Mesendoderm (in vitro differentiated cells): ENCODE results near the gene ERBB4.

Experiments
- DNase-seq: peaks from one replicate; pipeline ENCODE4 v3.0.0; 2013
- H2AK5ac ChIP-seq: 2 replicates; pipeline ENCODE4 v1.6.1; 2013; ENCODE audit warnings: low read length, inconsistent platforms
- H2BK120ac ChIP-seq: 2 replicates; pipeline ENCODE4 v1.6.1; 2013; ENCODE audit warnings: low read depth, mild to moderate bottlenecking, low read length, moderate library complexity, mixed read lengths
- H2BK15ac ChIP-seq: replicated peaks from 2 replicates; pipeline ENCODE4 v1.6.1; 2013; ENCODE audit warnings: low read depth, mild to moderate bottlenecking, moderate library complexity
- H2BK5ac ChIP-seq: 2 replicates; pipeline ENCODE4 v1.6.1; 2013; ENCODE audit warnings: low read length, inconsistent platforms
- H3K18ac ChIP-seq: 2 replicates; pipeline ENCODE4 v1.6.1; 2013; ENCODE audit warnings: mild to moderate bottlenecking, low read length, mixed read lengths
- H3K23ac ChIP-seq: one replicate; pipeline ENCODE4 v1.6.1; 2013; ENCODE audit warnings: low read length
- H3K27ac ChIP-seq: 2 replicates; pipeline ENCODE4 v1.5.1; 2013; ENCODE audit warnings: low read depth, mild to moderate bottlenecking, inconsistent platforms, low read length, moderate library complexity
- H3K27me3 ChIP-seq: 2 replicates; pipeline ENCODE4 v1.6.1; 2013; ENCODE audit warnings: low read length, control low read depth, mild to moderate bottlenecking, inconsistent platforms; ENCODE audit not compliant: insufficient read depth, poor library complexity
- H3K36me3 ChIP-seq: 2 replicates; pipeline ENCODE4 v1.6.1; 2013; ENCODE audit warnings: low read length, inconsistent platforms; ENCODE audit not compliant: control insufficient read depth, insufficient read depth
- H3K4ac ChIP-seq: one replicate; pipeline ENCODE4 v1.6.1; 2013; ENCODE audit warnings: low read depth, mild to moderate bottlenecking, low read length, moderate library complexity
- H3K4me1 ChIP-seq: 2 replicates; pipeline ENCODE4 v1.6.1; 2013; ENCODE audit warnings: low read depth, low read length, inconsistent platforms; ENCODE audit not compliant: control insufficient read depth
- H3K4me2 ChIP-seq: 2 replicates; pipeline ENCODE4 v1.6.1; 2013; ENCODE audit warnings: low read length
- H3K4me3 ChIP-seq: 2 replicates; pipeline ENCODE4 v1.5.1; 2013; ENCODE audit warnings: mild to moderate bottlenecking, low read length
- H3K56ac ChIP-seq: one replicate; pipeline ENCODE4 v1.6.1; 2013; ENCODE audit warnings: low read length
- H3K79me1 ChIP-seq: 2 replicates; pipeline ENCODE4 v1.6.1; 2013; ENCODE audit warnings: low read length, inconsistent platforms
- H3K79me2 ChIP-seq: 2 replicates; pipeline ENCODE4 v1.6.1; 2013; ENCODE audit warnings: mild to moderate bottlenecking, low read length; ENCODE audit not compliant: control insufficient read depth, insufficient read depth
- H3K9ac ChIP-seq: 2 replicates; pipeline ENCODE4 v1.6.1; 2013; ENCODE audit warnings: low read length, inconsistent platforms
- H4K5ac ChIP-seq: one replicate; pipeline ENCODE4 v1.6.1; 2013; ENCODE audit warnings: low read length
- H4K8ac ChIP-seq: one replicate; pipeline ENCODE4 v1.6.1; 2013; ENCODE audit warnings: low read depth, mild to moderate bottlenecking, control low read depth, low read length, moderate library complexity
- WGBS: extraction: QIAGEN DNeasy Blood & Tissue Kit; methylation state at CpG from one replicate; pipeline ENCODE4 v1.1.7; 2013; ENCODE audit warnings: low lambda C conversion rate, missing lambda C conversion rate; ENCODE audit not compliant: insufficient coverage; ENCODE audit errors: extremely low coverage; 5-methylcytosine and 5-hydroxymethylcytosine counted together

Gene ERBB4

DNA sequence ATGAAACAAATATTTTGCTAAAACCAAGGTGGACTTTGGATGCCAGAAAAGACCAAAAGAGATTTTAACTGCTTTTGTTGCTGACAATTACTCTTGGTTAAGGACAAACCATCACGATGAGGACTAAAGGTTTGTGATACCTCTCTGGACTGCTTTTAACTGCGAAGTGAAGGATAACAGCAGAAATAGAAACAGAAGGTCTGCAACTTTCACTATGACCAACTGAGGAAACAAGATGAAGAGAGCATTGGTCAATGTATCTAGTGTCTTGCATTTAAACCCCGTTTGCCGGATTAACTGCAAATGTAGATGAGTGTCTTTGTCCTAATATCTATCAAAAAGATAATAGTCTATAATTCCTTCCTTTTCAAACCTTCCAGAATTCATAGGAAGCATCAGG is 541.7 kb downstream of the ERBB4 start:
- DNase-seq: no peak
- H3K18ac ChIP-seq: no peak overlapping the region
- no CpG with 5 or more reads among the region's 4 CpGs for WGBS
- H2AK5ac ChIP-seq: no peak overlapping the region
- no peak overlapping the region for H3K56ac ChIP-seq
- no peak overlapping the region for H2BK15ac ChIP-seq
- no peak overlapping the region for H3K4me2 ChIP-seq
- no peak overlapping the region for H3K4ac ChIP-seq
- no peak overlapping the region for H4K5ac ChIP-seq
- H3K27ac ChIP-seq: no peak overlapping the region
- no peak overlapping the region for H4K8ac ChIP-seq
- no peak overlapping the region for H3K23ac ChIP-seq
- no peak overlapping the region for H3K9ac ChIP-seq
- H3K79me1 ChIP-seq: no peaks in the 10 kb centered on the region
- no peak overlapping the region for H3K4me3 ChIP-seq
- H3K79me2 ChIP-seq: no peaks in the 10 kb centered on the region
- no peak overlapping the region for H2BK5ac ChIP-seq
- H3K36me3 ChIP-seq: no peaks in the 10 kb centered on the region
- H3K4me1 ChIP-seq: no peaks in the 10 kb centered on the region
- H3K27me3 ChIP-seq: no peaks in the 10 kb centered on the region
- H2BK120ac ChIP-seq: no peak overlapping the region

DNA sequence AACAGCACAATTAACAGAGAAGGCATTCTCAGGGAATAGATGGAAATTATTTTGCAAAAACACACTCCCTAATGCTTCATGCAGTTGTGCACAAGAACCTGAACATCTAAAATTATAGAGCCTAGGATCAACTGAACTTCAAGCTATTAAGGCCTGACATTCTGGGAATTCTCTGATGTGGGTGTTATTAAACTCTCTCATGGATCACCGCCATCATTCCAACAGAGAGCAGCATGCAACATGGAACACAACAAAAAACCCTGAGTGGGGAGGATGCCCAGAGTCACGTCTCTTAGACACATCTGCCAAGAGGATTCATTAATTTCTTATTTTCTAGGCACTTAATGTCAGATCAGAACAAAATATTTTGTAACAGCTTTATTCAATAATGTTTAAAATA is 543.8 kb downstream of the ERBB4 start:
- Histone ChIP-seq H3K4me1 (no peaks in the 10 kb centered on the region), H3K36me3 (no peaks in the 10 kb centered on the region), H3K79me1 (no peaks in the 10 kb centered on the region), H4K5ac (no peak overlapping the region), H3K9ac (no peak overlapping the region), H3K79me2 (no peaks in the 10 kb centered on the region), H3K4me2 (no peak overlapping the region), H2BK5ac (no peak overlapping the region), H3K4me3 (no peak overlapping the region), H4K8ac (no peak overlapping the region), H3K27me3 (no peaks in the 10 kb centered on the region), H3K23ac (no peak overlapping the region), H2BK15ac (no peak overlapping the region), H2AK5ac (no peak overlapping the region), H3K56ac (no peak overlapping the region), H3K27ac (no peak overlapping the region), H3K4ac (no peak overlapping the region), H2BK120ac (no peak overlapping the region), H3K18ac (no peak overlapping the region)
- DNase-seq: no peak
- no CpG with 5 or more reads among the region's 2 CpGs for WGBS

DNA sequence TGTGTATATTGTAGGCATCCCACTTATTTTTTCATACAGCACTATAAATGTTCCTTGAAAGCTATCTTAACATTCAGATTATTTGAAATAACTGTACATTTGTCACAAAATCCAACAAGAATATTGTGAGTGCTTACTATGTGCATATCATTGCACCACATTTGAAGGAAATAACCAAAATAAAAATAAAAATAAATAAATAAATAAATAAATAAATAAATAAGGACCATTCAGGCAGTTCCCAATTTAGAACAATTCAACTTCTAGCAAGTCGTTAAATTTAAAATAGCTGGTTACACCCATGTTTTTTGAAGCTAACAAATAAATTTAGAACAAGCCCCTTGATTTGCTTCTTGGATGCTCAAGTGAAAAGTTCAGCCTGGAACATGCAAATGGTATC is 548.3 kb downstream of the ERBB4 start:
- no peak overlapping the region for H3K56ac ChIP-seq
- no peak overlapping the region for H3K4ac ChIP-seq
- no peak overlapping the region for H3K23ac ChIP-seq
- H2BK120ac ChIP-seq: no peak overlapping the region
- no peaks in the 10 kb centered on the region for H3K79me1 ChIP-seq
- no peaks in the 10 kb centered on the region for H3K79me2 ChIP-seq
- no peak overlapping the region for H3K27ac ChIP-seq
- WGBS: no CpG with 5 or more reads among the region's 1 CpG
- H4K8ac ChIP-seq: no peak overlapping the region
- no peaks in the 10 kb centered on the region for H3K36me3 ChIP-seq
- no peak overlapping the region for H2BK15ac ChIP-seq
- no peak overlapping the region for H4K5ac ChIP-seq
- no peak overlapping the region for H2AK5ac ChIP-seq
- no peak overlapping the region for H3K4me3 ChIP-seq
- DNase-seq: no peak
- H3K27me3 ChIP-seq: no peaks in the 10 kb centered on the region
- H3K4me1 ChIP-seq: no peaks in the 10 kb centered on the region
- H3K4me2 ChIP-seq: no peak overlapping the region
- no peak overlapping the region for H3K9ac ChIP-seq
- H2BK5ac ChIP-seq: no peak overlapping the region
- no peak overlapping the region for H3K18ac ChIP-seq

DNA sequence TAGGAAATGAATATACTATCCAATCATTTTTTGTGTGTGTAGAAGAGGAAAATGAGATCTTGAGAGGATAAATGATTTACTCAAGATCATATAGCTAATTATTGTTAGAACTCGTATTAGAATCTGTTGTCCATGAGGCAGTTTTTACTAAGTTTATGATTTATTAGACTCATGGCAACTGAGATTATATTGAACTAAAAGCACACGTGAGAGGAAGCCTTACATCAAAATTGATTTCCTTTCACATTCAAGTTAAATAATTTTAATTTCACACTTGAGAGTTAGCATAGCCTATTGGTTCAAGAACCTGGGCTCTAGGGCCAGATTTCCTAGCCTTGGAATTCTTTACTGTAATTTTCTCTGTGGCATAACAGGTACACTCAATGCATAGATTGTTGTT is 552.3 kb downstream of the ERBB4 start:
- Histone ChIP-seq H3K18ac (no peak overlapping the region), H3K27ac (no peak overlapping the region), H3K4me3 (no peak overlapping the region), H3K27me3 (no peaks in the 10 kb centered on the region), H3K4me1 (no peaks in the 10 kb centered on the region), H3K9ac (no peak overlapping the region), H3K36me3 (no peaks in the 10 kb centered on the region), H2AK5ac (no peak overlapping the region), H2BK15ac (no peak overlapping the region), H3K4me2 (no peak overlapping the region), H4K8ac (no peak overlapping the region), H3K56ac (no peak overlapping the region), H3K23ac (no peak overlapping the region), H3K4ac (no peak overlapping the region), H2BK5ac (no peak overlapping the region), H2BK120ac (no peak overlapping the region), H4K5ac (no peak overlapping the region), H3K79me1 (no peaks in the 10 kb centered on the region), H3K79me2 (no peaks in the 10 kb centered on the region)
- no CpG with 5 or more reads among the region's 2 CpGs for WGBS
- no peak for DNase-seq

DNA sequence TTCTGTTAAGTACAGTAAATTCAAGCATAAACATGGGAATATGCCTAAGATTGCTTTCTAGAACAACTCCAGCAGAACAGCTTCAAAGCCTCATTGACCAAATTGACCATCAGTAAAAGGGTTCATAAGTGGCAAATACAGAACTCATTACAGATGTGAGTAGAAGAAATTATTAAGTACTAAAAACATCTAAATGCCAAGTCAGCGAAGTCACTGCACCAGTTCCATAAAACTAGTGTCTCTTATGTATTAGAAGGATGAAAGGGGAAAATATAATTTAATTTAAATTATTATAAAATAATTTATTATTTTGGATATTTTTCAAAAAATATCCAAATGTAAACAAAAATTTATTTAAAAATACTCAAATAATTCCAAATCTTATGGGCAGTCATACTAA is 553.2 kb downstream of the ERBB4 start:
- WGBS: no CpG with 5 or more reads among the region's 1 CpG
- no peak overlapping the region for H3K4me3 ChIP-seq

DNA sequence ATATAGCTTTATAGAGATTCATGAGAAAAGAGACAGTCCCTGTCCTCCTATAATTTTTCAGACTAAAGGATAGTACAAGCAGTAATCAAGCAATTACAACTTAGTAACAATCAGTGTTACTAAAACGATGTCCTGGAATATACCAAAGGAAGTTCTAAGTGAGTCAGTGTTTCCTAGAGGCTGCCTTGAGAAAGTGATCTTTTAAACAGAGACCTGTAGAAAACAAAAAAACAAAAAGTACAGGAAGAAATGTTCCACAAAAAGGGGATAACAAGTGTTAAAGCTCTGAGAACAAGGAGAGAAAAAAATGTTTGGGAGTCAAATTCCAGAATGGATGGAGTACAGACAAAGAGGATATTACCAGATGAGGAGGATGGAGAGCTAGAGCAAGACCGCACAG is 556.4 kb downstream of the ERBB4 start:
- no CpG with 5 or more reads among the region's 2 CpGs for WGBS
- Histone ChIP-seq H3K4me3 (no peak overlapping the region), H2BK120ac (no peak overlapping the region), H3K56ac (no peak overlapping the region), H3K27ac (no peak overlapping the region), H3K9ac (no peak overlapping the region), H4K5ac (no peak overlapping the region), H3K4me1 (no peaks in the 10 kb centered on the region), H3K18ac (no peak overlapping the region), H3K23ac (no peak overlapping the region), H3K79me1 (no peaks in the 10 kb centered on the region), H3K27me3 (no peaks in the 10 kb centered on the region), H3K36me3 (no peaks in the 10 kb centered on the region), H2BK15ac (no peak overlapping the region), H3K4me2 (no peak overlapping the region), H2AK5ac (no peak overlapping the region), H4K8ac (no peak overlapping the region), H3K4ac (no peak overlapping the region), H3K79me2 (no peaks in the 10 kb centered on the region), H2BK5ac (no peak overlapping the region)
- DNase-seq: no peak

More for the DNA sequence above, 553.2 kb downstream of the ERBB4 start:
- H3K4me1 ChIP-seq: no peaks in the 10 kb centered on the region
- no peak overlapping the region for H3K4ac ChIP-seq
- no peak overlapping the region for H3K56ac ChIP-seq
- no peak overlapping the region for H2AK5ac ChIP-seq
- H3K18ac ChIP-seq: no peak overlapping the region
- no peak overlapping the region for H4K8ac ChIP-seq
- H3K79me1 ChIP-seq: no peaks in the 10 kb centered on the region
- no peak overlapping the region for H2BK15ac ChIP-seq
- no peak overlapping the region for H2BK5ac ChIP-seq
- no peak for DNase-seq
- H3K27ac ChIP-seq: no peak overlapping the region
- H3K36me3 ChIP-seq: no peaks in the 10 kb centered on the region
- H3K4me2 ChIP-seq: no peak overlapping the region
- H3K23ac ChIP-seq: no peak overlapping the region
- no peak overlapping the region for H2BK120ac ChIP-seq
- no peaks in the 10 kb centered on the region for H3K79me2 ChIP-seq
- H3K27me3 ChIP-seq: no peaks in the 10 kb centered on the region
- H3K9ac ChIP-seq: no peak overlapping the region
- H4K5ac ChIP-seq: no peak overlapping the region
